Ishikawa (cell line): ENCODE measurements around the gene SH3BP4.

Source experiments
- CEBPB ChIP-seq: IDR thresholded peaks from 2 replicates; pipeline ENCODE4 v1.6.1; 2012
- CREB1 ChIP-seq: IDR thresholded peaks from 2 replicates; pipeline ENCODE4 v1.6.1; 2012; ENCODE audit warnings: low read depth
- EGR1 ChIP-seq: IDR thresholded peaks from 2 replicates; pipeline ENCODE4 v1.6.1; 2012
- EP300 ChIP-seq: IDR thresholded peaks from 2 replicates; pipeline ENCODE4 v1.6.1; 2012; ENCODE audit warnings: borderline replicate concordance
- FOXM1 ChIP-seq: IDR thresholded peaks from 2 replicates; pipeline ENCODE4 v1.6.1; 2012; ENCODE audit warnings: low read depth, borderline replicate concordance
- NFIC ChIP-seq: IDR thresholded peaks from 2 replicates; pipeline ENCODE4 v1.6.1; 2012
- RAD21 ChIP-seq: IDR thresholded peaks from 2 replicates; pipeline ENCODE4 v1.6.1; 2012; ENCODE audit warnings: low read depth
- TAF1 ChIP-seq: IDR thresholded peaks from 2 replicates; pipeline ENCODE4 v1.6.1; 2012; ENCODE audit warnings: low read depth, mild to moderate bottlenecking
- TCF12 ChIP-seq: IDR thresholded peaks from 2 replicates; pipeline ENCODE4 v1.6.1; 2012; ENCODE audit warnings: low read depth
- TEAD4 ChIP-seq: IDR thresholded peaks from 2 replicates; pipeline ENCODE4 v1.6.1; 2012
- USF1 ChIP-seq: IDR thresholded peaks from 2 replicates; pipeline ENCODE4 v1.6.1; 2012
- YY1 ChIP-seq: IDR thresholded peaks from 2 replicates; pipeline ENCODE4 v1.6.1; 2012; ENCODE audit warnings: low read depth
- ZBTB7A ChIP-seq: IDR thresholded peaks from 2 replicates; pipeline ENCODE4 v1.6.1; 2012; ENCODE audit warnings: low read depth
- TF ChIP-seq, protein P1 (sequence below): IDR thresholded peaks from 2 replicates; pipeline ENCODE4 v1.6.1; 2012; ENCODE audit warnings: low read depth, mild to moderate bottlenecking
- TF ChIP-seq, protein P2 (sequence below): IDR thresholded peaks from 2 replicates; pipeline ENCODE4 v1.6.1; 2012

SH3BP4 gene

DNA sequence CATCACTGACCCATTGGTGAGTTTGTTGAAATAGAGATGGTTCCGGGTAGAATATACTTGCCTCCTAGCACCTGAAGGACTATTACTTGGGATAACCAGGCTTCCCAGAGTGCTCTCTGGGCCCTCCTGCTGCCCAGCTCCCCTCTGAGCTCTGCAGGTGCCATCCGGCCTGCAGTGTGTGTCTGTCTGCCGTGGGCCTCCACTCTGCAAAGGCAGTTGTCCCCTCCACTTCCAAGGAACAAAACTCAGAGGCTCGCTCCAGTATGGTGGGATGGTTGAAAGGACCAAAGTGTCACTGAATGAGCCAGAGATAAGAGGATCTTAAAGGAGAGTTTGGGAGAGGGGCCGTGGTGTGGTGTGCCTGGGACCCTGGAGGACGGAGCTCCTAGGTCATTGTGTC is 57.3 kb downstream of the SH3BP4 start:
- TF ChIP-seq CREB1 (no peak), NFIC (no peak), USF1 (no peak), EP300 (no peak), ZBTB7A (no peak), TEAD4 (no peak), CEBPB (no peak), TCF12 (no peak), YY1 (no peak), EGR1 (no peak), FOXM1 (no peak), RAD21 (no peak), TAF1 (no peak)
- TF ChIP-seq, protein P1, sequence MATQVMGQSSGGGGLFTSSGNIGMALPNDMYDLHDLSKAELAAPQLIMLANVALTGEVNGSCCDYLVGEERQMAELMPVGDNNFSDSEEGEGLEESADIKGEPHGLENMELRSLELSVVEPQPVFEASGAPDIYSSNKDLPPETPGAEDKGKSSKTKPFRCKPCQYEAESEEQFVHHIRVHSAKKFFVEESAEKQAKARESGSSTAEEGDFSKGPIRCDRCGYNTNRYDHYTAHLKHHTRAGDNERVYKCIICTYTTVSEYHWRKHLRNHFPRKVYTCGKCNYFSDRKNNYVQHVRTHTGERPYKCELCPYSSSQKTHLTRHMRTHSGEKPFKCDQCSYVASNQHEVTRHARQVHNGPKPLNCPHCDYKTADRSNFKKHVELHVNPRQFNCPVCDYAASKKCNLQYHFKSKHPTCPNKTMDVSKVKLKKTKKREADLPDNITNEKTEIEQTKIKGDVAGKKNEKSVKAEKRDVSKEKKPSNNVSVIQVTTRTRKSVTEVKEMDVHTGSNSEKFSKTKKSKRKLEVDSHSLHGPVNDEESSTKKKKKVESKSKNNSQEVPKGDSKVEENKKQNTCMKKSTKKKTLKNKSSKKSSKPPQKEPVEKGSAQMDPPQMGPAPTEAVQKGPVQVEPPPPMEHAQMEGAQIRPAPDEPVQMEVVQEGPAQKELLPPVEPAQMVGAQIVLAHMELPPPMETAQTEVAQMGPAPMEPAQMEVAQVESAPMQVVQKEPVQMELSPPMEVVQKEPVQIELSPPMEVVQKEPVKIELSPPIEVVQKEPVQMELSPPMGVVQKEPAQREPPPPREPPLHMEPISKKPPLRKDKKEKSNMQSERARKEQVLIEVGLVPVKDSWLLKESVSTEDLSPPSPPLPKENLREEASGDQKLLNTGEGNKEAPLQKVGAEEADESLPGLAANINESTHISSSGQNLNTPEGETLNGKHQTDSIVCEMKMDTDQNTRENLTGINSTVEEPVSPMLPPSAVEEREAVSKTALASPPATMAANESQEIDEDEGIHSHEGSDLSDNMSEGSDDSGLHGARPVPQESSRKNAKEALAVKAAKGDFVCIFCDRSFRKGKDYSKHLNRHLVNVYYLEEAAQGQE = no peak
- TF ChIP-seq, protein P2, sequence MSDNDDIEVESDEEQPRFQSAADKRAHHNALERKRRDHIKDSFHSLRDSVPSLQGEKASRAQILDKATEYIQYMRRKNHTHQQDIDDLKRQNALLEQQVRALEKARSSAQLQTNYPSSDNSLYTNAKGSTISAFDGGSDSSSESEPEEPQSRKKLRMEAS = no peak

DNA sequence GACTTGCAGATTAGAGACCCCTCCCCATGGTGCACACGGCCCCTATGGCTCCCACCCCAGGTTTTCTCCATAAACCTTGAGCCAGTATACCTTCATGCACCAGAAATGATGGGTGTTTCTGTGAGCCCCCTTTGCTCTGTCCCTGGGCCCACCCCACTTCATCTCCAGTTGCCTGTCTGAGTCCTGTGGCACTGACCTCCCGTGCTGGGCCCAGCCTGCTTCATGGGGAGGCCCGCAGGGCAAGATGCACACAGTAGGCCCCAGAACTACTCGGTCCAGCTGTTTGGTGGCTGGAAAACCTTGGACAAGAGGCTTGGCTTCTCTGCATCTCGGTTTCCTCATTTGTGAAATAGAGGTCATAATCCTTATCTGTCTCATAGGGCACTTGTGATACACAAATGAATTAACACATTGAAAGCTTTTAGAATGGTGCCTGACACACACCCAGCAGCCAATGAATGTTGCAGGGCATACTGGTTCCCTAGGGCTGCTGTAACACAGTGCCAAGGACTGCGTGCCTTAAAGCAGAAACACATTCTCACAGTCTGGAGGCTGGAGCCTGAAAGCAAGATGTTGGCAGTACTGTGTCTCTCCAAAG is 58.4 kb downstream of the SH3BP4 start:
- TF ChIP-seq YY1 = no peak
- TF ChIP-seq CEBPB = no peak
- no peak for TF ChIP-seq FOXM1

DNA sequence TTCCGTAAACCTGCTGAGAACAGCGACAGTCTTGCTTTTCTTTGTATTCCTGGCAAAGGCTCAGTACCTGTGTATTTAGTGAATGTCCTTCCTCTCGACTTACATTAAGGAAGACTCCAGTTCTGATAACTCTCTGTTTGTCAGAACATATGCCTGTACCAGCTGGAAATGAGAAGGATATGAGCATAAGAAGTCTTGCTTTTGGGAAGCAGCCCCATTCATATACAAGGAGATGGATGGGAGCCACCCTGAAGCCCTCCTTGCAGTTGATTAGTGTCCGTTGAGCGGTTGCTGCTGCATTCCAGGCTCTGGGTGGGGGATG is 59.8 kb downstream of the SH3BP4 start:
- no peak for TF ChIP-seq YY1
- TF ChIP-seq TEAD4 = no peak
- TF ChIP-seq TAF1 = no peak
- no peak for TF ChIP-seq EGR1
- TF ChIP-seq EP300 = no peak
- TF ChIP-seq, protein P1 = no peak

GRCh38 chr2:235011929-235012631 is 60.3 kb downstream of the SH3BP4 start:
- TF ChIP-seq CREB1 = no peak
- TF ChIP-seq YY1 = no peak
- TF ChIP-seq, protein P1 = no peak
- TF ChIP-seq FOXM1 = no peak
- TF ChIP-seq ZBTB7A = no peak
- TF ChIP-seq TAF1 = no peak
- no peak for TF ChIP-seq TEAD4
- TF ChIP-seq EGR1 = no peak
- no peak for TF ChIP-seq RAD21
- no peak for TF ChIP-seq CEBPB
- no peak for TF ChIP-seq NFIC
- TF ChIP-seq TCF12 = no peak
- TF ChIP-seq USF1 = no peak
- TF ChIP-seq, protein P2 = no peak
- no peak for TF ChIP-seq EP300

GRCh38 chr2:235017441-235017840 is 65.6 kb downstream of the SH3BP4 start:
- TF ChIP-seq TCF12 (no peak), USF1 (no peak), CREB1 (no peak)
- TF ChIP-seq, protein P1 = no peak
